ENCODE measurements around the gene EXOC7. TPM values are rescaled to one million over a fixed set of nuclear protein-coding genes. Genes with fewer than 3 reads are reported as not detected.

EXOC7 gene
- total RNA-seq, 2 experiments from 2014 or later = 88.1 to 90.6 TPM

- H3K4me3 ChIP-seq (ENCODE audit: low read length) = no peak overlapping the region
- H3K9me3 Mint-ChIP-seq = no peaks in the 10 kb centered on the region
- no peak overlapping the region for H3K27ac ChIP-seq (ENCODE audit: low read depth in 1 of 2, low read length in 2 of 2)
- no peaks in the 10 kb centered on the region for H3K27me3 Mint-ChIP-seq
- peaks cover 12% of the 10 kb centered on the region for H3K4me1 ChIP-seq (ENCODE audit: insufficient read depth, low read length)
- H3K9me3 ChIP-seq (ENCODE audit: control insufficient read depth in 1 of 2, insufficient read depth in 1 of 2, low read length in 2 of 2) = no peaks in the 10 kb centered on the region
- intact Hi-C loops (cut with DNase I, micrococcal nuclease) = no loop called here
- ATAC-seq (ENCODE audit: poor library complexity) (no peak), DNase-seq (peak in 1 of 14 experiments; percentile 9)
- POLR2A ChIA-PET = interaction anchor here (1.8 kb wide), 1 partner anchor 9 kb away, joined by 8 read pairs; the partner anchor contains the start of gene EXOC7
- TF ChIP-seq CTCF (IDR thresholded peaks at IDR 0.05) = no peak
- peaks cover 90% of the 10 kb centered on the region for H3K36me3 ChIP-seq (ENCODE audit: insufficient read depth, low read length)
- H3K36me3 Mint-ChIP-seq (ENCODE audit: low read depth) = peaks cover 81% of the 10 kb centered on the region
- no peaks in the 10 kb centered on the region for H3K27me3 ChIP-seq (ENCODE audit: control insufficient read depth in 1 of 2, insufficient read depth in 2 of 2, low read length in 2 of 2)
- H3K4me3 Mint-ChIP-seq = no peak overlapping the region
- no peak overlapping the region for H3K27ac Mint-ChIP-seq
- peaks cover 5% of the 10 kb centered on the region for H3K4me1 Mint-ChIP-seq (ENCODE audit: low read depth)
- CTCF ChIA-PET = interaction anchor here (0.5 kb wide), 1 partner anchor 1108 kb away, joined by 3 read pairs; no protein-coding TSS in a partner anchor
These were observed 9.5 kb downstream of the EXOC7 start for GRCh38 chr17:76094046-76094445.

- Mint-ChIP-seq H3K4me3 (no peak overlapping the region), H3K27ac (peak overlapping the region; percentile 58), H3K36me3 (ENCODE audit: low read depth) (peaks cover 86% of the 10 kb centered on the region), H3K9me3 (no peaks in the 10 kb centered on the region), H3K27me3 (no peaks in the 10 kb centered on the region), H3K4me1 (ENCODE audit: low read depth) (peaks cover 5% of the 10 kb centered on the region)
- Histone ChIP-seq H3K36me3 (ENCODE audit: insufficient read depth, low read length) (peaks cover 98% of the 10 kb centered on the region), H3K27me3 (ENCODE audit: control insufficient read depth in 1 of 2, insufficient read depth in 2 of 2, low read length in 2 of 2) (no peaks in the 10 kb centered on the region), H3K9me3 (ENCODE audit: control insufficient read depth in 1 of 2, insufficient read depth in 1 of 2, low read length in 2 of 2) (no peaks in the 10 kb centered on the region), H3K27ac (ENCODE audit: low read depth in 1 of 2, low read length in 2 of 2) (no peak overlapping the region), H3K4me1 (ENCODE audit: insufficient read depth, low read length) (peaks cover 12% of the 10 kb centered on the region), H3K4me3 (ENCODE audit: low read length) (no peak overlapping the region)
- ATAC-seq (ENCODE audit: poor library complexity) = no peak
- ChIA-PET CTCF (interaction anchor here (1.2 kb wide), 1 partner anchor 28 kb away, joined by 3 read pairs; no protein-coding TSS in a partner anchor), POLR2A (interaction anchor here (1.8 kb wide), 1 partner anchor 10 kb away, joined by 8 read pairs; the partner anchor contains the start of gene EXOC7)
- intact Hi-C loops (cut with DNase I, micrococcal nuclease) = no loop called here
- no peak for TF ChIP-seq CTCF (IDR thresholded peaks at IDR 0.05)
- peak in 1 of 14 experiments; percentile 8 for DNase-seq
These were observed 10.8 kb downstream of the EXOC7 start for GRCh38 chr17:76092526-76093413.

GRCh38 chr17:76091526-76092286 is 11.9 kb downstream of the EXOC7 start:
- ATAC-seq (ENCODE audit: poor library complexity) (peak; percentile 79), DNase-seq (peak in 5 of 14 experiments; percentile 22 to 57 (median 36))
- Mint-ChIP-seq H3K27me3 (no peaks in the 10 kb centered on the region), H3K36me3 (ENCODE audit: low read depth) (peaks cover 84% of the 10 kb centered on the region), H3K27ac (peak overlapping the region; percentile 83), H3K4me3 (peak overlapping the region; percentile 30), H3K4me1 (ENCODE audit: low read depth) (peaks cover 5% of the 10 kb centered on the region), H3K9me3 (no peaks in the 10 kb centered on the region)
- Histone ChIP-seq H3K4me1 (ENCODE audit: insufficient read depth, low read length) (peaks cover 12% of the 10 kb centered on the region), H3K36me3 (ENCODE audit: insufficient read depth, low read length) (peaks cover 98% of the 10 kb centered on the region), H3K27ac (ENCODE audit: low read depth in 1 of 2, low read length in 2 of 2) (no peak overlapping the region), H3K9me3 (ENCODE audit: control insufficient read depth in 1 of 2, insufficient read depth in 1 of 2, low read length in 2 of 2) (no peaks in the 10 kb centered on the region), H3K27me3 (ENCODE audit: control insufficient read depth in 1 of 2, insufficient read depth in 2 of 2, low read length in 2 of 2) (no peaks in the 10 kb centered on the region), H3K4me3 (ENCODE audit: low read length) (no peak overlapping the region)
- ChIA-PET CTCF (no interaction called here), POLR2A (interaction anchor here (1.8 kb wide), 1 partner anchor 11 kb away, joined by 8 read pairs; the partner anchor contains the start of gene EXOC7)
- TF ChIP-seq CTCF (IDR thresholded peaks at IDR 0.05) = no peak
- intact Hi-C loops (cut with DNase I, micrococcal nuclease) = no loop called here
